Lower lobe of right lung (tissue), 2 donors: Measurements from ENCODE around the gene SCGB2A2. TPM values are rescaled to one million over a fixed set of nuclear protein-coding genes. Genes with fewer than 3 reads are reported as not detected.

Experiments
- ATAC-seq, 2 donors: fragments of 200-7000 bp; cut with Tn5 transposase; one replicate each; pipeline ENCODE4 v1.9.1; 2020 to 2022; ENCODE audit warnings: mild to moderate bottlenecking in 2 of 2, moderate library complexity in 2 of 2
- DNase-seq: peaks from one replicate; pipeline ENCODE4 v3.0.0-alpha.2; 2020
- H3K27ac ChIP-seq: fragments of 200-600 bp; one replicate; pipeline ENCODE4 v1.8.0; 2022
- H3K27me3 ChIP-seq: fragments of 200-600 bp; one replicate; pipeline ENCODE4 v1.8.0; 2022; ENCODE audit warnings: low read depth
- H3K36me3 ChIP-seq: fragments of 200-600 bp; one replicate; pipeline ENCODE4 v1.8.0; 2022; ENCODE audit warnings: mild to moderate bottlenecking
- H3K4me1 ChIP-seq: fragments of 200-600 bp; one replicate; pipeline ENCODE4 v1.8.0; 2022
- H3K4me3 ChIP-seq: fragments of 200-600 bp; one replicate; pipeline ENCODE4 v1.8.0; 2022; ENCODE audit warnings: mild to moderate bottlenecking
- H3K9me3 ChIP-seq: fragments of 200-600 bp; one replicate; pipeline ENCODE4 v1.8.0; 2022
- intact Hi-C: fragments of 100-400 bp; cut with DNase I; formaldehyde crosslinking; loops from one replicate; pipeline ENCODE4 v1.11.0; 2022
- total RNA-seq: library from RNA; stranded (reverse); fragmentation: NEBNext Ultra II Directional; extraction: Animal tissue kit (Norgen Biotek cat#: 25700); gene quantifications from one replicate; pipeline ENCODE4 v1.2.1, GENCODE V29; 2021
- TF ChIP-seq, protein P1 (sequence below): fragments of 200-600 bp; IDR thresholded peaks from one replicate; pipeline ENCODE4 v1.8.0; 2022; ENCODE audit warnings: antibody characterized with exemption, mild to moderate bottlenecking
- donor health status: DM: no; HTN: yes; CAD: no; lungs with severe emphysema.

SCGB2A2 gene
- total RNA-seq, 1 donor from 2014 or later = not detected

DNA sequence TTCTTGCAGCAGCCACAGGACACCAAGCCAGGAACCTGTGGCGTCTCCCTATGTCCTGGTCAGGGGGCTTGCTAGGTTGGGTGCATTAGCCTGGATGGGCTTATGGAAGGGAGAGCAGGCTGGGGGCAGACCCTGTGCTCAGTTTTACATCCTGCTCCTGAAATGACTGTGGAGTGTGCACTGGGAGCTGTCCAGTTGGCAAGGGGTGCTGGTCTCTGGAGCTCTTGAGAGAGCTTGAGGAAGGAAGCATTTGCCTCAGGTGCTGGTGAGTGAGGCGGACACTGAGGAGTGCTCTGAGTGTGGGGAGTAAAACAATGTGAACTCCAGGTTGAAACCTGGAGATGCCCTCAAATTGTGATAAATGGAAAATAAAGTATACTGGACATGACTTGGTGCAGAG, 25.5 kb downstream of the SCGB2A2 start:
- ATAC-seq = peak; percentile 53 to 55
- Histone ChIP-seq H3K9me3 (no peaks in the 10 kb centered on the region), H3K27me3 (peaks cover 14% of the 10 kb centered on the region), H3K36me3 (no peaks in the 10 kb centered on the region), H3K27ac (no peak overlapping the region), H3K4me1 (no peaks in the 10 kb centered on the region), H3K4me3 (no peak overlapping the region)
- no peak for DNase-seq
- intact Hi-C loops = no loop called here
- TF ChIP-seq, protein P1, sequence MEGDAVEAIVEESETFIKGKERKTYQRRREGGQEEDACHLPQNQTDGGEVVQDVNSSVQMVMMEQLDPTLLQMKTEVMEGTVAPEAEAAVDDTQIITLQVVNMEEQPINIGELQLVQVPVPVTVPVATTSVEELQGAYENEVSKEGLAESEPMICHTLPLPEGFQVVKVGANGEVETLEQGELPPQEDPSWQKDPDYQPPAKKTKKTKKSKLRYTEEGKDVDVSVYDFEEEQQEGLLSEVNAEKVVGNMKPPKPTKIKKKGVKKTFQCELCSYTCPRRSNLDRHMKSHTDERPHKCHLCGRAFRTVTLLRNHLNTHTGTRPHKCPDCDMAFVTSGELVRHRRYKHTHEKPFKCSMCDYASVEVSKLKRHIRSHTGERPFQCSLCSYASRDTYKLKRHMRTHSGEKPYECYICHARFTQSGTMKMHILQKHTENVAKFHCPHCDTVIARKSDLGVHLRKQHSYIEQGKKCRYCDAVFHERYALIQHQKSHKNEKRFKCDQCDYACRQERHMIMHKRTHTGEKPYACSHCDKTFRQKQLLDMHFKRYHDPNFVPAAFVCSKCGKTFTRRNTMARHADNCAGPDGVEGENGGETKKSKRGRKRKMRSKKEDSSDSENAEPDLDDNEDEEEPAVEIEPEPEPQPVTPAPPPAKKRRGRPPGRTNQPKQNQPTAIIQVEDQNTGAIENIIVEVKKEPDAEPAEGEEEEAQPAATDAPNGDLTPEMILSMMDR = no peak

DNA sequence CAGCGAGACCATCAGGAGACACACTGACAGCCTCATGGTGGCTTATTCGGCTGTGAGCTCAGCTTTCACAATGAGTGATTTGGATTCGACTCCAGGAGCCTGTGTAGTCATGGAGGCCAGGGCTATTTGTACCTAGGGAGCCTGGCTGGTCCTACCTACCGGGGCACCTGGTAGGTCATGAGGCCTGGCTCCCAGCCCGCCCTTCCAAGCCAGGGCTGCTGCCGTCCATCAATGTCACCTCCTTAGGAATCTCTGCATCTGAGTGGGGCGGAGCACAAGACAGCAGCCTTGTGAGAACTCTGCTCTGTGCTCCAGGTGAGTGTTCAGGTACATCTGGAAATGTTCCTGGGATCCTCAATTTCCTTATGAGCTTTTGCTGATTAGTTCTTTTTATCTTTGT, 29.0 kb downstream of the SCGB2A2 start, which contains the start of gene SCGB1D4:
Gene SCGB1D4 (minus strand): TSS at position 101 of the 400 bp plus-strand sequence. CDS start 65 bp downstream, at position 36.
- intact Hi-C loops = no loop called here
- Histone ChIP-seq H3K4me1 (no peaks in the 10 kb centered on the region), H3K27me3 (peaks cover 12% of the 10 kb centered on the region), H3K27ac (no peak within 1 kb of the TSS), H3K4me3 (no peak within 1 kb of the TSS), H3K9me3 (no peaks in the 10 kb centered on the region), H3K36me3 (no peaks in the 10 kb centered on the region)
- ATAC-seq (no peak), DNase-seq (no peak)
- TF ChIP-seq, protein P1 = no peak

DNA sequence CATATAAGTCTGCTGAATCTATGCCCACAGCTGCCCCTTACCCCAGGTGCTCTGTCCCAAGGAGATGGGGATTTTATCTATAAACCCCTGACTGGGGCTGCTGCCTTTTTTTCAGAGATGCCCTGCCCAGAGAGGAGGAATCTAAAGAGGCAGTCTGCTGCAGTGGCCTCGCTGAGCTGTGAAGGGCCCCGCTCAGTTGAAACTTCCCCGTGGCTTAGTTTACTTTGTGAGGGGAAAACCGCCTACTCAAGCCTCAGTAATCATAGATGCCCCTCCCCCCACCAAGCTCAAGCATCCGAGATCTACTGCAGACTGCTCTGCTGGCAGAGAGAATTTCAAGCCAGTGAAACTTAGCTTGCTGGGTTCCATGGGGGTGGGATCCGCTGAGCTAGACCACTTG, 36.3 kb downstream of the SCGB2A2 start:
- Histone ChIP-seq H3K4me1 (peaks cover 5% of the 10 kb centered on the region), H3K27me3 (peaks cover 10% of the 10 kb centered on the region), H3K27ac (no peak overlapping the region), H3K4me3 (no peak overlapping the region), H3K9me3 (peaks cover 8% of the 10 kb centered on the region), H3K36me3 (no peaks in the 10 kb centered on the region)
- TF ChIP-seq, protein P1 = no peak
- intact Hi-C loops = no loop called here
- ATAC-seq (no peak), DNase-seq (no peak)

DNA sequence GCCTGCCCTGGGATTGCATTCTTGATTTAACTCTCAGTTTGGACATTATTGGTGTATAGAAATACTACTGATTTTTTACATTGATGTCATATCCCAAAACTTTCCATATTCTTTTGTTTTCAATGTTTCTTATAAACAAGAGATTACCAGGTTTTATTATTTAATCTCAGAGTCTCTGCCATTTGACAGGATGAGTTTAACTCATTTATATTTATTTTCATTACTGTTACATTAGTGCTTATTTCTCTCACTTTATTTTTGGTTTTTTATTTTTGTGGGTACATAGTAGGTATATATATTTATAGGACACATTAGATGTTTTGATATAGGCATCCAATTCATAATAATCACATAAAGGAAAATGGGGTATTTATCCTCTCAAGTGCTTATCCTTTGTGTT, 38.0 kb downstream of the SCGB2A2 start:
- DNase-seq = no peak
- Histone ChIP-seq H3K27ac (no peak overlapping the region), H3K36me3 (no peaks in the 10 kb centered on the region), H3K4me1 (peaks cover 11% of the 10 kb centered on the region), H3K9me3 (peaks cover 8% of the 10 kb centered on the region), H3K4me3 (no peak overlapping the region), H3K27me3 (peaks cover 10% of the 10 kb centered on the region)
- TF ChIP-seq, protein P1 = no peak
- intact Hi-C loops = no loop called here
- no peak for ATAC-seq

DNA sequence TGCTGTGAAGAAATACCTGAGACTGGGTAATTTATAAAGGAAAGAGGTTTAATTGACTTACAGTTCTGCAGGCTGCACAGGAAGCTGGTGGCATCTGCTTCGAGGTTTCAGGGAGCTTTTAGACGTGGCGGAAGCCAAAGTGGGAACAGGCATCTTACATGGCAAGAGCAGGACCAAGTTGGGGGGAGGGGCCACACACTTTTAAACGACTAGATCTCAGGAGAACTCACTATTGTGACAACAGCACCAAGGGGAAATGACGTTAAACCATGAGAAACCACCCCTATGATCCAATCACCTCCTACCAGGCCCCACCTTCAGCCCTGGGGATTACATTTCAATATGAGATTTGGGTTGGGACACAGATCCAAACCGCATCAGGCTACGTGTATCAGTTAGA, 40.0 kb downstream of the SCGB2A2 start:
- Histone ChIP-seq H3K4me1 (peaks cover 11% of the 10 kb centered on the region), H3K27me3 (peaks cover 10% of the 10 kb centered on the region), H3K4me3 (no peak overlapping the region), H3K36me3 (no peaks in the 10 kb centered on the region), H3K9me3 (peaks cover 8% of the 10 kb centered on the region), H3K27ac (no peak overlapping the region)
- intact Hi-C loops = no loop called here
- ATAC-seq = no peak
- no peak for DNase-seq
- TF ChIP-seq, protein P1 = no peak

DNA sequence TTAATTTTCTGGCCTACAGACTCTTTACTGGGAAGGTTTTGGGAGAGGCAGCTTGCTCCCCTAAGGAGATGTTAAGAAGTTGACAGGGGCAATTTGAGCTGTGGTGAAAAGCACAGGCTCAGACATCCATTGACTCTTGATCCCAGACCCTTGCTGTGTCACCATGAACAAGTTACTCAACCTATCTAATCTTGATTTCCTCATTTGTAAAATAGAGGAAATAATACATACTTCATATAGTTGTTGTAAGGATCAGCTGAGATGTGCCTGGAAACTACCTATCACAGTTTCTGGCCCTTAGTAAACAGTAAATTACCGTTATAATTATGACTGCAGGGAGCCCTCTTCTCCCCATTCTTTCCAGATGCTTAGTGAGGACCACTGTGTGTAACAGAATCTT, 45.5 kb downstream of the SCGB2A2 start:
- peaks cover 6% of the 10 kb centered on the region for H3K27me3 ChIP-seq
- peaks cover 11% of the 10 kb centered on the region for H3K4me1 ChIP-seq
- H3K36me3 ChIP-seq = no peaks in the 10 kb centered on the region
- DNase-seq (no peak), ATAC-seq (no peak)
- H3K27ac ChIP-seq = no peak overlapping the region
- H3K4me3 ChIP-seq = no peak overlapping the region
- no peaks in the 10 kb centered on the region for H3K9me3 ChIP-seq
- TF ChIP-seq, protein P1 = no peak
- intact Hi-C loops = no loop called here
